H1 (cell line): ENCODE data around the gene PLEKHM3. TPM values are rescaled to one million over a fixed set of nuclear protein-coding genes. Genes with fewer than 3 reads are reported as not detected.

Experiments used
- CTCF ChIA-PET: fragments of 300-600 bp; sonication (Branson Sonifier 250); formaldehyde crosslinking; loops from one replicate; lab custom pipeline; 2021; ENCODE audit not compliant: partially characterized antibody; lab: Charles Lee
- POLR2A ChIA-PET: fragments of 300-600 bp; sonication (Branson Sonifier 250); formaldehyde crosslinking; loops from one replicate; lab custom pipeline; 2021; ENCODE audit warnings: inconsistent platforms; ENCODE audit not compliant: partially characterized antibody; lab: Charles Lee
- DNase-seq, 2 experiments: peaks; one replicate each; pipeline versions ENCODE4 v3.0.0 to v3.0.0-alpha.2; 2010 to 2022; ENCODE audit warnings: low spot score in 2 of 2, low read depth in 1 of 2, mixed read lengths in 1 of 2
- FAIRE-seq: peaks from 2 replicates; lab custom pipeline; 2011; peaks lifted over from hg19 to GRCh38; lab: Jason Lieb, UNC
- H2AFZ ChIP-seq: 2 replicates; pipeline ENCODE4 v1.8.1; 2012; ENCODE audit warnings: low read length, inconsistent platforms
- H2AK5ac ChIP-seq: 2 replicates; pipeline ENCODE4 v1.6.1; 2013; ENCODE audit warnings: low read depth, low read length
- H2BK120ac ChIP-seq: replicated peaks from 2 replicates; pipeline ENCODE3; 2013; ENCODE audit warnings: low read depth, low read length, inconsistent platforms
- H2BK12ac ChIP-seq: 2 replicates; pipeline ENCODE4 v1.6.1; 2013; ENCODE audit warnings: low read depth, low read length
- H2BK15ac ChIP-seq: 2 replicates; pipeline ENCODE4 v1.6.1; 2013; ENCODE audit warnings: low read length
- H2BK20ac ChIP-seq: 2 replicates; pipeline ENCODE4 v1.6.1; 2013; ENCODE audit warnings: low read length
- H2BK5ac ChIP-seq: 2 replicates; pipeline ENCODE4 v1.6.1; 2013; ENCODE audit warnings: low read depth, low read length
- H3K14ac ChIP-seq: 2 replicates; pipeline ENCODE4 v1.6.1; 2013; ENCODE audit warnings: inconsistent platforms; ENCODE audit not compliant: insufficient read length
- H3K18ac ChIP-seq: 2 replicates; pipeline ENCODE4 v1.6.1; 2013; ENCODE audit warnings: low read length; ENCODE audit errors: extremely low read depth
- H3K23ac ChIP-seq: 2 replicates; pipeline ENCODE4 v1.6.1; 2013; ENCODE audit warnings: inconsistent platforms; ENCODE audit not compliant: insufficient read length
- H3K23me2 ChIP-seq: 2 replicates; pipeline ENCODE4 v1.6.1; 2013; ENCODE audit warnings: low read depth, low read length
- H3K27ac ChIP-seq: 2 replicates; pipeline ENCODE4 v1.6.1; 2011; ENCODE audit warnings: low read depth, low read length, inconsistent platforms
- H3K27me3 ChIP-seq, 4 experiments: replicated peaks in 1 of 4; 1 replicate in 1 of 4; 2 replicates in 3 of 4; pipeline versions ENCODE4 v1.6.1 to v1.8.1; 2011 to 2013; ENCODE audit warnings: low read length in 3 of 4, mild to moderate bottlenecking in 3 of 4, inconsistent platforms in 2 of 4, mixed read lengths in 2 of 4, moderate library complexity in 1 of 4; ENCODE audit not compliant: control insufficient read depth in 3 of 4, insufficient read depth in 3 of 4; ENCODE audit errors: extremely low read depth in 1 of 4
- H3K36me3 ChIP-seq, 4 experiments: 2 replicates each; pipeline versions ENCODE4 v1.6.1 to v1.8.1; 2011 to 2013; ENCODE audit warnings: mild to moderate bottlenecking in 4 of 4, low read length in 3 of 4, moderate library complexity in 2 of 4, control low read depth in 1 of 4, inconsistent platforms in 1 of 4; ENCODE audit not compliant: insufficient read depth in 4 of 4, control insufficient read depth in 2 of 4
- H3K4ac ChIP-seq: replicated peaks from 2 replicates; pipeline ENCODE3; 2013; ENCODE audit warnings: low read length, low read depth, mixed read lengths, inconsistent platforms; ENCODE audit not compliant: insufficient read length
- H3K4me1 ChIP-seq, 4 experiments: replicated peaks in 1 of 4; 1 replicate in 1 of 4; 2 replicates in 3 of 4; pipeline versions ENCODE4 v1.6.1 to v1.8.1; 2011 to 2013; ENCODE audit warnings: low read length in 3 of 4, inconsistent platforms in 2 of 4, mixed read lengths in 1 of 4; ENCODE audit not compliant: insufficient read depth in 4 of 4, control insufficient read depth in 3 of 4
- H3K4me2 ChIP-seq, 2 experiments: 2 replicates each; pipeline versions ENCODE4 v1.6.1 to v1.8.1; 2011 to 2013; ENCODE audit warnings: low read depth in 2 of 2, low read length in 2 of 2, control low read depth in 1 of 2, inconsistent platforms in 1 of 2, mild to moderate bottlenecking in 1 of 2; ENCODE audit not compliant: insufficient read depth in 1 of 2
- H3K4me3 ChIP-seq, 4 experiments: fragments of 200-600, 300-600 bp in 1 of 4; sonication (generic), shearing (Covaris generic), sonication (Bioruptor Twin) in 1 of 4; 2 replicates each; pipeline versions ENCODE4 v1.5.1 to v1.8.1; 2011 to 2016; ENCODE audit warnings: low read length in 4 of 4, low read depth in 3 of 4, control low read depth in 2 of 4, inconsistent platforms in 2 of 4, mild to moderate bottlenecking in 2 of 4, mixed read lengths in 1 of 4, moderate library complexity in 1 of 4; ENCODE audit not compliant: insufficient read depth in 2 of 4; ENCODE audit errors: extremely low read depth in 1 of 4
- H3K56ac ChIP-seq: replicated peaks from 2 replicates; pipeline ENCODE3; 2013; ENCODE audit warnings: low read depth, mild to moderate bottlenecking, mixed read lengths, low read length, inconsistent platforms; ENCODE audit not compliant: insufficient read length
- H3K79me1 ChIP-seq: 2 replicates; pipeline ENCODE4 v1.6.1; 2013; ENCODE audit warnings: low read depth, low read length, control low read depth
- H3K79me2 ChIP-seq, 2 experiments: 2 replicates each; pipeline versions ENCODE4 v1.6.1 to v1.8.1; 2012 to 2013; ENCODE audit warnings: low read length in 2 of 2, mild to moderate bottlenecking in 2 of 2, inconsistent platforms in 1 of 2; ENCODE audit not compliant: insufficient read depth in 2 of 2, control insufficient read depth in 1 of 2
- H3K9ac ChIP-seq, 4 experiments: replicated peaks in 1 of 4; 1 replicate in 1 of 4; 2 replicates in 3 of 4; pipeline versions ENCODE4 v1.6.1 to v1.8.1; 2011 to 2013; ENCODE audit warnings: low read depth in 3 of 4, low read length in 3 of 4, control low read depth in 2 of 4, mild to moderate bottlenecking in 2 of 4, moderate library complexity in 2 of 4, inconsistent platforms in 1 of 4; ENCODE audit errors: extremely low read depth in 1 of 4
- H3K9me3 ChIP-seq, 2 experiments: 2 replicates each; pipeline versions ENCODE4 v1.6.1 to v1.8.1; 2012 to 2013; ENCODE audit warnings: mild to moderate bottlenecking in 2 of 2, moderate library complexity in 2 of 2, control low read depth in 1 of 2, inconsistent platforms in 1 of 2, low read depth in 1 of 2, low read length in 1 of 2, mixed read lengths in 1 of 2; ENCODE audit not compliant: insufficient read depth in 2 of 2
- H4K20me1 ChIP-seq, 2 experiments: replicated peaks in 1 of 2; 2 replicates each; pipeline versions ENCODE3 to v1.8.1; 2011 to 2013; ENCODE audit warnings: inconsistent platforms in 2 of 2, low read length in 2 of 2, mild to moderate bottlenecking in 1 of 2; ENCODE audit not compliant: insufficient read depth in 2 of 2, control insufficient read depth in 1 of 2
- H4K5ac ChIP-seq: 2 replicates; pipeline ENCODE4 v1.6.1; 2013; ENCODE audit warnings: low read length, low read depth, mixed read lengths, inconsistent platforms; ENCODE audit not compliant: insufficient read length
- H4K8ac ChIP-seq: 2 replicates; pipeline ENCODE4 v1.8.0; 2013; ENCODE audit warnings: mild to moderate bottlenecking, moderate library complexity, low read length, inconsistent platforms; ENCODE audit not compliant: insufficient read depth; ENCODE audit errors: extremely low read depth
- H4K91ac ChIP-seq: replicated peaks from 2 replicates; pipeline ENCODE3; 2013; ENCODE audit warnings: low read length, mixed read lengths, inconsistent platforms; ENCODE audit not compliant: insufficient read length
- BRCA1 ChIP-seq: IDR thresholded peaks from 2 replicates; pipeline ENCODE4 v1.6.1; 2012; ENCODE audit warnings: low read depth, low read length, improper control_type of control experiment
- CEBPB ChIP-seq: IDR thresholded peaks from 2 replicates; pipeline ENCODE4 v1.6.1; 2012; ENCODE audit warnings: low read depth, low read length
- EZH2 ChIP-seq: fragments of 200-600 bp; sonication (generic); IDR thresholded peaks from 2 replicates; pipeline ENCODE4 v1.7.1; 2012; ENCODE audit warnings: low read depth, mild to moderate bottlenecking, moderate library complexity, low read length, inconsistent platforms; ENCODE audit not compliant: severe bottlenecking
- RNF2 ChIP-seq: fragments of 200-900, 300-1000 bp; sonication (generic); IDR thresholded peaks from 2 replicates; pipeline ENCODE4 v1.7.1; 2016; ENCODE audit warnings: borderline replicate concordance, low read depth, mild to moderate bottlenecking, antibody characterized with exemption, low read length; ENCODE audit not compliant: poor library complexity, severe bottlenecking; ENCODE audit errors: missing control alignments
- RXRA ChIP-seq: IDR thresholded peaks from 2 replicates; pipeline ENCODE4 v1.6.1; 2011; ENCODE audit warnings: low read depth, mild to moderate bottlenecking, low read length, moderate library complexity; ENCODE audit not compliant: insufficient read depth
- SIN3A ChIP-seq, 2 experiments: IDR thresholded peaks in 1 of 2; conservative IDR thresholded peaks in 1 of 2; 2 replicates each; pipeline ENCODE4 v1.6.1; 2011 to 2012; ENCODE audit warnings: low read length in 2 of 2, improper control_type of control experiment in 1 of 2, low read depth in 1 of 2, mild to moderate bottlenecking in 1 of 2
- SIRT6 ChIP-seq: IDR thresholded peaks from one replicate; pipeline ENCODE4 v1.7.1; 2012; ENCODE audit warnings: low read length, inconsistent platforms
- SIX5 ChIP-seq: IDR thresholded peaks from 2 replicates; pipeline ENCODE4 v1.6.1; 2011; ENCODE audit warnings: mild to moderate bottlenecking, low read depth, low read length
- TBP ChIP-seq: IDR thresholded peaks from 2 replicates; pipeline ENCODE4 v1.6.1; 2011; ENCODE audit warnings: low read depth, low read length, improper control_type of control experiment
- WGBS, 2 experiments: shearing (Covaris generic) in 1 of 2; methylation state at CpG; one replicate each; pipeline versions ENCODE4 v1.1.6 to v1.1.7; 2013 to 2015; ENCODE audit warnings: low lambda C conversion rate in 2 of 2, mixed read lengths in 2 of 2, inconsistent platforms in 1 of 2, low coverage in 1 of 2, missing lambda C conversion rate in 1 of 2; ENCODE audit not compliant: insufficient replicate concordance in 2 of 2, insufficient coverage in 1 of 2, insufficient read length in 1 of 2; ENCODE audit errors: extremely low coverage in 1 of 2, missing lambda C conversion rate in 1 of 2; 5-methylcytosine and 5-hydroxymethylcytosine counted together
- polyA plus RNA-seq, 7 experiments: library from polyadenylated mRNA; depleted of rRNA in 3 of 7; stranded (reverse) in 5 of 7; unstranded in 2 of 7; fragments of >200 nt in 5 of 7; fragments of 200-250 nt in 2 of 7; gene quantifications; 1 replicate in 5 of 7; 2 replicates in 1 of 7; 4 replicates in 1 of 7; pipeline versions ENCODE4 v1.2.1 to v1.2.3, GENCODE V29; 2011 to 2013; ENCODE audit warnings: missing spikeins in 2 of 7, mixed read lengths in 2 of 7
- total RNA-seq: library from RNA; stranded (reverse); fragmentation: NEBNext Ultra II Directional; extraction: Animal tissue kit (Norgen Biotek cat#: 25700); gene quantifications from 2 replicates; pipeline ENCODE4 v1.2.1, GENCODE V29; 2021
- TF ChIP-seq, protein P1 (sequence below): IDR thresholded peaks from 2 replicates; pipeline ENCODE4 v1.6.1; 2011; ENCODE audit warnings: low read depth, mild to moderate bottlenecking, low read length; ENCODE audit not compliant: insufficient read depth
- TF ChIP-seq, protein P2 (sequence below): IDR thresholded peaks from 2 replicates; pipeline ENCODE4 v1.6.1; 2011; ENCODE audit warnings: low read length, improper control_type of control experiment
- TF ChIP-seq, protein P3 (sequence below): IDR thresholded peaks from 2 replicates; pipeline ENCODE4 v1.6.1; 2012; ENCODE audit warnings: inconsistent platforms

Gene PLEKHM3
- total and polyA plus RNA-seq, 2 of the 8 experiments (the other 6 are each of a cell fraction or from before 2014, with no cell fraction given): 2.3 to 5.8 TPM

- H3K4me2 ChIP-seq: no peak overlapping the region
- FAIRE-seq: no peak
- TF ChIP-seq BRCA1 (no peak), SIRT6 (no peak), TBP (no peak), CEBPB (no peak), RXRA (no peak), SIN3A (conservative IDR thresholded peaks at IDR 0.05 in 1 of 2, IDR thresholded peaks at IDR 0.05 in 1 of 2; ENCODE audit: low read depth in 1 of 2, low read length in 2 of 2) (no peak), SIX5 (no peak), EZH2 (no peak), RNF2 (no peak)
- TF ChIP-seq, protein P1, sequence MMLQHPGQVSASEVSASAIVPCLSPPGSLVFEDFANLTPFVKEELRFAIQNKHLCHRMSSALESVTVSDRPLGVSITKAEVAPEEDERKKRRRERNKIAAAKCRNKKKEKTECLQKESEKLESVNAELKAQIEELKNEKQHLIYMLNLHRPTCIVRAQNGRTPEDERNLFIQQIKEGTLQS: no peak
- TF ChIP-seq, protein P2, sequence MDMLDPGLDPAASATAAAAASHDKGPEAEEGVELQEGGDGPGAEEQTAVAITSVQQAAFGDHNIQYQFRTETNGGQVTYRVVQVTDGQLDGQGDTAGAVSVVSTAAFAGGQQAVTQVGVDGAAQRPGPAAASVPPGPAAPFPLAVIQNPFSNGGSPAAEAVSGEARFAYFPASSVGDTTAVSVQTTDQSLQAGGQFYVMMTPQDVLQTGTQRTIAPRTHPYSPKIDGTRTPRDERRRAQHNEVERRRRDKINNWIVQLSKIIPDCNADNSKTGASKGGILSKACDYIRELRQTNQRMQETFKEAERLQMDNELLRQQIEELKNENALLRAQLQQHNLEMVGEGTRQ: no peak
- TF ChIP-seq, protein P3, sequence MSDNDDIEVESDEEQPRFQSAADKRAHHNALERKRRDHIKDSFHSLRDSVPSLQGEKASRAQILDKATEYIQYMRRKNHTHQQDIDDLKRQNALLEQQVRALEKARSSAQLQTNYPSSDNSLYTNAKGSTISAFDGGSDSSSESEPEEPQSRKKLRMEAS: no peak
These were observed 151.5 kb downstream of the PLEKHM3 start for GRCh38 chr2:207873794-207874193.

More at GRCh38 chr2:207873794-207874193, 151.5 kb downstream of the PLEKHM3 start:
- Histone ChIP-seq H2AFZ (no peak overlapping the region), H3K36me3 (no peaks in the 10 kb centered on the region), H4K20me1 (no peaks in the 10 kb centered on the region), H3K18ac (no peak overlapping the region), H2BK12ac (no peak overlapping the region), H3K27ac (no peak overlapping the region), H3K4me1 (no peaks in the 10 kb centered on the region; a peak in 2 of 7 replicates), H2BK120ac (no peak overlapping the region), H3K79me1 (no peaks in the 10 kb centered on the region), H3K23ac (no peak overlapping the region), H2AK5ac (no peak overlapping the region), H3K79me2 (no peaks in the 10 kb centered on the region), H3K4me3 (no peak overlapping the region), H3K23me2 (no peaks in the 10 kb centered on the region), H3K9me3 (no peaks in the 10 kb centered on the region), H2BK15ac (no peak overlapping the region), H4K5ac (no peak overlapping the region), H2BK20ac (no peak overlapping the region), H2BK5ac (no peak overlapping the region), H3K27me3 (no peaks in the 10 kb centered on the region), H3K14ac (no peak overlapping the region), H4K8ac (no peak overlapping the region), H3K56ac (no peak overlapping the region), H3K9ac (no peak overlapping the region; a peak in 1 of 7 replicates), H4K91ac (no peak overlapping the region), H3K4ac (no peak overlapping the region)
- DNase-seq: no peak
- CTCF ChIA-PET: interaction anchor here (0.8 to 1.6 kb wide), 4 partner anchors 9 to 97 kb away, joined by 3 to 6 read pairs (median 4); no protein-coding TSS in a partner anchor
- WGBS, 2 experiments: 90% methylated on average over 1 of the region's 1 CpG; no CpG with 5 or more reads in 1 of the 2 experiments
- POLR2A ChIA-PET: interaction anchor here (0.7 kb wide), 1 partner anchor 319 kb away, joined by 3 read pairs; no protein-coding TSS in a partner anchor
